HG02642 (cell line): Measurements from ENCODE around the gene FAM222A.

Experiments
- ATAC-seq: cut with Tn5 transposase; IDR thresholded peaks from one replicate; pipeline ENCODE4 v1.9.1; 2021; ENCODE audit warnings: mild to moderate bottlenecking; ENCODE audit not compliant: unreplicated experiment, poor library complexity

The FAM222A gene

DNA sequence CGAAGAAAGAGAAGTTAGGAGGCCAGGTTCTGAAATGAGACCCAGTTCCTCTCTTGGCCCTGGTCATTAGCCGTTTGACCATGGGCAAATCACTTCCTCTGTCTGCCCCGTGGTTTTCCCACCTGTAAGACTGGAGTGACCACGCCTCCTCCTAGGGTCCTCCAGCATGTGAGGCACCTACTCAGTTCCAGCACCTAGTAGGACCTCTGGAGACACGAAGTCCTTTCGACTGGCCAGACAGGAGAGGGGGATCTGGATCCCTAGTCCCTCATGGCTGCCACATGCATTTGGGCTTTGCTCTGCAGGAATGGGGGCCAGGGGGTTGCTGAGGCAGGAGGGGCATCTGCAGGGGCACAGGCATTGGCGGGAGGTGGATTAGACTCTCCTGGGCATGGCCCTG, 103.2 kb downstream of the FAM222A start:
- ATAC-seq: no peak

DNA sequence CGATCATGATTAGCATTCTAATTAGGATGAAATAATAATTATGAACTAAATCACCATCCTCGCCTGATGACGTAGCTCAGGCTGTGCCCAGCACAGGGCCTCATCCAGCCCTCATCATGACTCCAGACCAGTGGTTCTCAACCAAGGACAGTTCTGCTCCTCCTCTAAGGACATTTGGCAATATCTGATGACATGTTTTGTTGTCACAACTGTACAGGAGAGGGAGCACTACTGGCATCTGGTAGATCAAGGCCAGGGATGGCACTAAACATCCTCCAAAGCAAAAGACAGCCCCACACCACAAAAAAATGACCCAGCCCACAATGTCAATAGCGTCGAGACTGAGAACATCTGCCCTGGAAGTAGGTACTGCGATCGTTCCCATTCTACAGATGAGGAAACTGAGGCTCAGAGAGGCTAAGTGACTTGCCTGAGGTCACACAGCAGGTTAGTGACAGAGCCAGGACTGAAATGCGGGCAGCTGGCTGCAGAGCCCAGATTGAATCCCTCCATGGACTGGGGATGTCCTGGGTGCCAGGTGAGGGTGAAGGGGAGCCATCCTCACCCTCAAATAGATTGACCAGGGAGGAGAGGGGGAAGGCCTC, 104.1 kb downstream of the FAM222A start:
- no peak for ATAC-seq

DNA sequence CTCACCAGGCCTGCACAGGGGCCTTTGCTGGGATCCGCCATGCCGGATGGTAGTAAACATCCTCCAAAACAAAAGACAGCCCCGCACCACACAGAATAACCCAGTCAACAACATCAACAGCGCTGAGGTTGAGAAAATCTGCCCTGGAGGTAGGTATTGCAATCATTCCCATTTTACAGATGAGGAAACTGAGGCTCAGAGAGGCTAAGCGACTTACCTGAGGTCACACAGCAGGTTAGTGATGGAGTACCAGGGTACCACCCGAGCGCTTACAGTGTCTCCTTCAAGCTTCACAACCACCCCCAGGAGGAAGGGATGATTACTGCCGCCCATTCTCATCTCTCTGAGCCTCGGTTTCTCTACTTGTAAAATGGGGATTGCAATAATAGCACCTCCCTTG, 104.6 kb downstream of the FAM222A start:
- no peak for ATAC-seq

DNA sequence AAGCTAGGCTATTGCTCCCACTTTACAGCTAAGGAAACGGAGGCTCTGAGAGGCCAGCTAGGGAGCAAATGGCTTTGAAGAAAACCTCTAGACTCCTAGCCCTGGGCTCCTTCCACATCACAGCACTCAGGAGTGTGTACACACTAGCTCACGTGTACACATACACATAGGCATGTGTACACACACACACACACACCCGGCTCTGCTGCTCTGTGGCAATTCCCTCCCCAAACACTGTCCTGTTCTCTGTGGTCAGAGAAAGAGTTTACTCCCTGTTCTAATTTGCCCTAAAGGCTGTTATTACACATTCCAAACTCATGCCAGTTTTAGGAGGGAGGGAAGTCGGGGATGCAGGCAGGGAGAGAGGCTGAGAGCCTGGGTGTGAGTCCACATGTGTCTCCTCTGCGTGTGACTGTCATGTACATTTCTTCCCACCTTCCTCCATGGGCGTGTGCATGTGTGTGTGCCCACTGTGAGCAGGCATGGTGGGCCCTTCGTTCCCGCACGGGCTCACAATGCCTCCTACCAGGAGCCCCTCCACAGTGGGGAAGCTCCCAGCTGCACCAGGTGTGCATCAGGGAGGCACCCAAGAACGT, 105.4 kb downstream of the FAM222A start:
- no peak for ATAC-seq
